Progenitor cell of endocrine pancreas (in vitro differentiated cells): Measurements from ENCODE around the gene GRAP2. TPM values are rescaled to one million over a fixed set of nuclear protein-coding genes. Genes with fewer than 3 reads are reported as not detected.

Source experiments
- DNase-seq: peaks from one replicate; pipeline ENCODE4 v3.0.0; 2021; ENCODE audit warnings: low spot score; ENCODE audit not compliant: unreplicated experiment
- H3K27ac Mint-ChIP-seq: 2 replicates; pipeline ENCODE4 v1.8.0; 2021; ENCODE audit warnings: mild to moderate bottlenecking, moderate library complexity, mixed read lengths
- H3K27me3 Mint-ChIP-seq: 2 replicates; pipeline ENCODE4 v1.8.0; 2021; ENCODE audit warnings: mixed read lengths
- H3K36me3 Mint-ChIP-seq: 2 replicates; pipeline ENCODE4 v1.8.0; 2022; ENCODE audit warnings: mixed read lengths; ENCODE audit not compliant: insufficient read depth
- H3K4me1 Mint-ChIP-seq: 2 replicates; pipeline ENCODE4 v1.8.0; 2021; ENCODE audit warnings: low read depth, mixed read lengths
- H3K4me3 Mint-ChIP-seq: 2 replicates; pipeline ENCODE4 v1.8.0; 2021; ENCODE audit warnings: low read depth, mild to moderate bottlenecking, moderate library complexity, mixed read lengths
- H3K9me3 Mint-ChIP-seq: 2 replicates; pipeline ENCODE4 v1.8.0; 2021; ENCODE audit warnings: low read depth, mixed read lengths
- total RNA-seq: library from RNA; stranded (reverse); gene quantifications from 2 replicates; pipeline ENCODE4 v1.2.1, GENCODE V29; 2021
- TF ChIP-seq, protein P1 (sequence below): fragments of 200-600 bp; sonication (generic); IDR thresholded peaks from one replicate; pipeline ENCODE4 v1.5.0; 2021; ENCODE audit warnings: antibody characterized with exemption, mild to moderate bottlenecking; ENCODE audit not compliant: unreplicated experiment

Gene GRAP2
- total RNA-seq, 1 donor from 2014 or later, result 0.60 TPM

GRCh38 chr22:39983346-39983745 is 82.5 kb downstream of the GRAP2 start:
- no peaks in the 10 kb centered on the region for H3K36me3 Mint-ChIP-seq
- peaks cover 31% of the 10 kb centered on the region for H3K27me3 Mint-ChIP-seq
- no peaks in the 10 kb centered on the region for H3K9me3 Mint-ChIP-seq
- H3K4me1 Mint-ChIP-seq, result peaks cover 2% of the 10 kb centered on the region
- no peak overlapping the region for H3K4me3 Mint-ChIP-seq
- no peak for DNase-seq
- H3K27ac Mint-ChIP-seq, result no peak overlapping the region
- TF ChIP-seq, protein P1, sequence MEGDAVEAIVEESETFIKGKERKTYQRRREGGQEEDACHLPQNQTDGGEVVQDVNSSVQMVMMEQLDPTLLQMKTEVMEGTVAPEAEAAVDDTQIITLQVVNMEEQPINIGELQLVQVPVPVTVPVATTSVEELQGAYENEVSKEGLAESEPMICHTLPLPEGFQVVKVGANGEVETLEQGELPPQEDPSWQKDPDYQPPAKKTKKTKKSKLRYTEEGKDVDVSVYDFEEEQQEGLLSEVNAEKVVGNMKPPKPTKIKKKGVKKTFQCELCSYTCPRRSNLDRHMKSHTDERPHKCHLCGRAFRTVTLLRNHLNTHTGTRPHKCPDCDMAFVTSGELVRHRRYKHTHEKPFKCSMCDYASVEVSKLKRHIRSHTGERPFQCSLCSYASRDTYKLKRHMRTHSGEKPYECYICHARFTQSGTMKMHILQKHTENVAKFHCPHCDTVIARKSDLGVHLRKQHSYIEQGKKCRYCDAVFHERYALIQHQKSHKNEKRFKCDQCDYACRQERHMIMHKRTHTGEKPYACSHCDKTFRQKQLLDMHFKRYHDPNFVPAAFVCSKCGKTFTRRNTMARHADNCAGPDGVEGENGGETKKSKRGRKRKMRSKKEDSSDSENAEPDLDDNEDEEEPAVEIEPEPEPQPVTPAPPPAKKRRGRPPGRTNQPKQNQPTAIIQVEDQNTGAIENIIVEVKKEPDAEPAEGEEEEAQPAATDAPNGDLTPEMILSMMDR, result no peak

DNA sequence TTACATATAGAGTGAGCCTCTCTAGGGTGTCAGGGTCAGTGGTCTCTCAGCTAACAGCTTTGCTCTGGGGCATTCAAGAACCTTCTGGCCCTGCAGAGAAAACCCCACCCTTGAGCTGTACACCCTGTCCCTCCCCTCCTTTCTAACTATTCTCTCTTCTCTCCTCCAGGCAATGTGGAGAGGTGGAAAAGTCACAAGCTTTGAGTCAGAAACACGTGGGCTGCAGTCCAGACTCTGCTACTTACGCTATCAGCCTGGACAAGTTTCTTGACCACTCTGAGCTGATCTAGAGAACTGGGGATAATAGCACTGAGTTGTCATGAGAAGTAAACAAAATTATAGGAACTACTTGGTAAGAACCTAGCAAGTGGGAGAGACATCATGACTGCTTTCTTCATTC is 83.1 kb downstream of the GRAP2 start:
- H3K9me3 Mint-ChIP-seq, result no peaks in the 10 kb centered on the region
- peaks cover 4% of the 10 kb centered on the region for H3K4me1 Mint-ChIP-seq
- no peak overlapping the region for H3K27ac Mint-ChIP-seq
- H3K27me3 Mint-ChIP-seq, result peaks cover 36% of the 10 kb centered on the region
- TF ChIP-seq, protein P1, result no peak
- H3K4me3 Mint-ChIP-seq, result no peak overlapping the region
- H3K36me3 Mint-ChIP-seq, result no peaks in the 10 kb centered on the region
- DNase-seq, result no peak

DNA sequence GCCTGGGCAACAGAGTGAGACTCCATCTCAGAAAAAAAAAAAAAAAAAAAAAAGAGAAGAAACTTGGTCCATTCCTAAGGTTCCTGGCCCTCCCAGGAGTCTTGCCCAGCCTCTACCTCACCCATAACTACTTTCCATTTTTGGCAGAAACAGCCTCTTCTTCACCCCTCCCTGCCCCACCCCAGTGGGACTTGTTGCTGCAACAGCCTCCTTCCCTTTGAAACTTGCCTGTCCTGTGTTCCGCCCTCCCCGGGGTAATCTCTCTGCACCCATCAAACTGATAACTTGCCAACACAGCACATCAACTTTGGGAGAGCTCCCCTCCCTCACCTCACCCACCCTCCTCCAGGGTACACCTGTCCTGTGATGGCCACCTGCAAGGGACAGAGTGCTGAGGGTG is 83.9 kb downstream of the GRAP2 start:
- Mint-ChIP-seq H3K27ac (no peak overlapping the region), H3K36me3 (no peaks in the 10 kb centered on the region), H3K27me3 (peaks cover 38% of the 10 kb centered on the region), H3K9me3 (no peaks in the 10 kb centered on the region), H3K4me1 (peaks cover 8% of the 10 kb centered on the region), H3K4me3 (no peak overlapping the region)
- TF ChIP-seq, protein P1, result no peak
- no peak for DNase-seq

- peaks cover 34% of the 10 kb centered on the region for H3K27me3 Mint-ChIP-seq
- H3K4me1 Mint-ChIP-seq, result peaks cover 13% of the 10 kb centered on the region
- no peaks in the 10 kb centered on the region for H3K36me3 Mint-ChIP-seq
- H3K4me3 Mint-ChIP-seq, result no peak overlapping the region
- no peak for DNase-seq
- no peaks in the 10 kb centered on the region for H3K9me3 Mint-ChIP-seq
- TF ChIP-seq, protein P1, result no peak
- H3K27ac Mint-ChIP-seq, result no peak overlapping the region
Observed at GRCh38 chr22:39985383-39986035, 84.6 kb downstream of the GRAP2 start.

GRCh38 chr22:39988386-39989114 is 87.7 kb downstream of the GRAP2 start:
- H3K27me3 Mint-ChIP-seq, result peaks cover 44% of the 10 kb centered on the region
- peaks cover 26% of the 10 kb centered on the region for H3K4me1 Mint-ChIP-seq
- no peak overlapping the region for H3K27ac Mint-ChIP-seq
- H3K4me3 Mint-ChIP-seq, result no peak overlapping the region
- DNase-seq, result no peak
- H3K9me3 Mint-ChIP-seq, result no peaks in the 10 kb centered on the region
- H3K36me3 Mint-ChIP-seq, result no peaks in the 10 kb centered on the region
- TF ChIP-seq, protein P1, result no peak
